K562 (cell line): ENCODE results near the gene HMGN1. TPM values are rescaled to one million over a fixed set of nuclear protein-coding genes. Genes with fewer than 3 reads are reported as not detected.

Experiments used
- ATAC-seq: fragments of 200-7000 bp; cut with Tn5 transposase; 3 replicates; pipeline ENCODE4 v1.9.1; 2020; ENCODE audit warnings: moderate library complexity
- BruUV-seq: library from RNA; stranded (reverse); fragments of 400-500 nt; replicated peaks from 2 replicates; lab custom pipeline; 2021; lab: Mats Ljungman, UMichigan
- CTCF ChIA-PET: fragments of 300-600 bp; formaldehyde crosslinking; extraction: SDS; loops from one replicate; lab custom pipeline; 2021; ENCODE audit warnings: low intra/inter-chr PET ratio; lab: Yijun Ruan, JAX
- POLR2A ChIA-PET: fragments of 300-600, 350-650 bp; sonication (Branson Sonifier 250); formaldehyde crosslinking; extraction: SDS; loops from one replicate; lab custom pipeline; 2021; ENCODE audit warnings: antibody characterized with exemption, inconsistent platforms; lab: Yijun Ruan, JAX
- DNase-seq, 4 experiments: peaks; one replicate each; pipeline versions ENCODE4 v3.0.0 to v3.0.0-alpha.2; 2011 to 2018; ENCODE audit warnings: low spot score in 3 of 4, mixed read lengths in 3 of 4; ENCODE audit errors: extremely low read depth in 1 of 4
- FAIRE-seq: peaks from 2 replicates; lab custom pipeline; 2011; peaks lifted over from hg19 to GRCh38; lab: Jason Lieb, UNC
- H2AFZ ChIP-seq: 2 replicates; pipeline ENCODE4 v1.6.0; 2011; ENCODE audit warnings: low read depth, low read length, control low read depth, inconsistent platforms
- H3K27ac ChIP-seq: fragments of 200-600 bp; 3 replicates; pipeline ENCODE4 v1.8.0; 2011; ENCODE audit warnings: low read depth, mild to moderate bottlenecking, control low read depth, inconsistent platforms, low read length, moderate library complexity, mixed read lengths; ENCODE audit errors: extremely low read depth
- H3K27me3 ChIP-seq, 2 experiments: fragments of 300-600 bp in 1 of 2; 2 replicates in 1 of 2; 3 replicates in 1 of 2; pipeline versions ENCODE4 v1.6.0 to v1.8.0; 2011; ENCODE audit warnings: inconsistent platforms in 2 of 2, low read length in 2 of 2, mild to moderate bottlenecking in 1 of 2, mixed read lengths in 1 of 2, moderate library complexity in 1 of 2; ENCODE audit not compliant: control insufficient read depth in 2 of 2, insufficient read depth in 2 of 2
- H3K36me3 ChIP-seq: fragments of 300-600 bp; 3 replicates; pipeline ENCODE4 v1.8.0; 2011; ENCODE audit warnings: mild to moderate bottlenecking, low read length, inconsistent platforms; ENCODE audit not compliant: control insufficient read depth, insufficient read depth
- H3K4me1 ChIP-seq, 2 experiments: fragments of 200-600 bp in 1 of 2; replicated peaks in 1 of 2; 2 replicates in 1 of 2; 3 replicates in 1 of 2; pipeline versions ENCODE4 v1.5.1 to v1.8.0; 2011; ENCODE audit warnings: inconsistent platforms in 2 of 2, low read length in 2 of 2, mild to moderate bottlenecking in 1 of 2, mixed read lengths in 1 of 2, moderate library complexity in 1 of 2; ENCODE audit not compliant: control insufficient read depth in 2 of 2, insufficient read depth in 2 of 2
- H3K4me2 ChIP-seq: 2 replicates; pipeline ENCODE4 v1.6.1; 2011; ENCODE audit warnings: low read length, control low read depth, inconsistent platforms, mixed read lengths; ENCODE audit not compliant: insufficient read depth
- H3K4me3 ChIP-seq: fragments of 200-600 bp; sonication (generic), shearing (Covaris generic); 2 replicates; pipeline ENCODE4 v1.5.1; 2016; ENCODE audit warnings: control low read depth, inconsistent platforms
- H3K79me2 ChIP-seq: fragments of 200-600 bp; 3 replicates; pipeline ENCODE4 v1.8.0; 2011; ENCODE audit warnings: low read length, inconsistent platforms; ENCODE audit not compliant: control insufficient read depth, insufficient read depth
- H3K9ac ChIP-seq, 2 experiments: 2 replicates each; pipeline versions ENCODE4 v1.6.0 to v1.6.1; 2011; ENCODE audit warnings: low read depth in 2 of 2, low read length in 2 of 2, control low read depth in 1 of 2, inconsistent platforms in 1 of 2, mild to moderate bottlenecking in 1 of 2, mixed read lengths in 1 of 2; ENCODE audit not compliant: insufficient read depth in 1 of 2
- H3K9me1 ChIP-seq: one replicate; pipeline ENCODE4 v1.6.0; 2011; ENCODE audit warnings: inconsistent platforms, mild to moderate bottlenecking, low read length, moderate library complexity; ENCODE audit not compliant: control insufficient read depth, insufficient read depth
- H3K9me3 ChIP-seq: replicated peaks from 2 replicates; pipeline ENCODE4 v1.5.1; 2011; ENCODE audit warnings: low read depth, low read length, inconsistent platforms; ENCODE audit not compliant: control insufficient read depth, insufficient read depth
- H4K20me1 ChIP-seq: replicated peaks from 2 replicates; pipeline ENCODE4 v1.6.1; 2011; ENCODE audit warnings: low read length, inconsistent platforms, mixed read lengths; ENCODE audit not compliant: control insufficient read depth, insufficient read depth
- CTCF ChIP-seq, 3 experiments: IDR thresholded peaks in 2 of 3; conservative IDR thresholded peaks in 1 of 3; 2 replicates each; pipeline ENCODE4 v1.5.1; 2011 to 2012; ENCODE audit warnings: low read length in 3 of 3, mild to moderate bottlenecking in 3 of 3, control low read depth in 2 of 3, improper control_type of control experiment in 1 of 3, inconsistent platforms in 1 of 3, low read depth in 1 of 3, mixed read lengths in 1 of 3, moderate library complexity in 1 of 3; ENCODE audit not compliant: insufficient read depth in 2 of 3
- RAD21 ChIP-seq, 2 experiments: fragments of 250-450 bp in 1 of 2; fragments of 450-650 bp in 1 of 2; sonication (Bioruptor Pico) in 1 of 2; formaldehyde crosslinking in 1 of 2; IDR thresholded peaks in 1 of 2; conservative IDR thresholded peaks in 1 of 2; 2 replicates each; pipeline versions ENCODE4 v1.4.0 to v1.8.0; 2020 to 2022; ENCODE audit warnings: mild to moderate bottlenecking in 2 of 2, moderate library complexity in 1 of 2
- ZNF316 ChIP-seq: fragments of 450-650 bp; IDR thresholded peaks from 2 replicates; pipeline ENCODE4 v1.6.1; 2016
- ZNF696 ChIP-seq: fragments of 250-450 bp; sonication (Bioruptor Pico); conservative IDR thresholded peaks from 2 replicates; pipeline ENCODE4 v1.4.0; 2020; ENCODE audit warnings: mild to moderate bottlenecking, moderate library complexity
- WGBS: fragments of 100-300 bp; shearing (Covaris generic); methylation state at CpG from one replicate; pipeline ENCODE4 v1.1.6; 2016; ENCODE audit warnings: low coverage, mixed read lengths; ENCODE audit not compliant: insufficient coverage; ENCODE audit errors: missing lambda C conversion rate; 5-methylcytosine and 5-hydroxymethylcytosine counted together
- in situ Hi-C: fragments of 300-500 bp; cut with MboI; formaldehyde crosslinking; loops from 4 replicates; pipeline ENCODE4 v1.15.0; 2018; ENCODE audit warnings: inconsistent platforms, mixed read lengths
- intact Hi-C: fragments of 100-400 bp; cut with micrococcal nuclease; formaldehyde crosslinking; loops from 2 replicates; pipeline ENCODE4 v1.14.2; 2022
- polyA plus RNA-seq, 8 experiments: library from polyadenylated mRNA; depleted of rRNA in 4 of 8; stranded (reverse) in 5 of 8; unstranded in 3 of 8; fragments of >200 nt; fragmentation: Nextera tagmentation in 2 of 8; fragmentation: Illumina TruSeq in 1 of 8; extraction: Ambion mirVana in 2 of 8; extraction: Trizol in 1 of 8; gene quantifications; 2 replicates each; pipeline versions ENCODE4 v1.2.1 to v1.2.3, GENCODE V29; 2011 to 2014; ENCODE audit warnings: inconsistent platforms in 1 of 8, missing spikeins in 1 of 8
- total RNA-seq, 7 experiments: library from RNA; depleted of rRNA in 6 of 7; stranded (reverse); fragments of >200 nt in 6 of 7; fragmentation: Illumina TruSeq in 2 of 7; extraction: Trizol in 2 of 7; gene quantifications; 2 replicates each; pipeline versions ENCODE4 v1.2.1 to v1.2.3, GENCODE V29; 2011 to 2021; ENCODE audit warnings: low replicate concordance in 1 of 7

HMGN1 gene
- total and polyA plus RNA-seq, 9 of the 15 experiments (the other 6 are each of a cell fraction or from before 2014, with no cell fraction given): 124 to 626 (median 498) TPM

DNA sequence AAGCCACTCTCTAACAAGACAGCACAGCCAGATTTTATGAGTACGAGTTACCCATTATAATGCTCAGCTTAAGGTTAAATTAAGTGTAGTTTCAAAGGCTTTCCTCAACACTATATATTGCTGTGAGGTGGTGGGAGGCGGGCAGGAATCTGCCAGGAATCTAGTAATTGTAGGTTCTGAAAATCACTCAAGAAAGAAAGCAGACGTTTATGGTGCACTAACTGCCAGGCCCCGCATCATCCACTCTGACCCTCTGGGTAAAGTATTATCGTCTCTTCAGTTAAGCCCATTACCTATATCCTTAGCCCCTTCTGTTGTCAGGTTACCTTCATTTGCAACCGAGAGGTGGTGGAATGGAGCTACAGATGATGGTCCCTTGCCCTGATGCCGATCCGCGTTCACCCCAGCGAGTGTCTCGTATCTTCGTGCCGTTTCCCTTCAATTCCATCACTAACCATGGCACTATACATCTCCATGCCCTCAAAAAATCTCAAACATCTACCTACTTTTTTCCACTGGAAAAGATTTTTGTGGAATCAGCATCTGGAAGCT, 12.4 kb downstream of the HMGN1 start:
- 72% methylated on average over 13 of the region's 13 CpGs for WGBS
- Histone ChIP-seq H4K20me1 (no peaks in the 10 kb centered on the region), H3K9me3 (no peaks in the 10 kb centered on the region), H3K4me2 (no peak overlapping the region), H3K9ac (no peak overlapping the region), H3K4me3 (no peak overlapping the region), H3K27ac (no peak overlapping the region), H2AFZ (no peak overlapping the region), H3K9me1 (no peaks in the 10 kb centered on the region), H3K36me3 (peaks cover 6% of the 10 kb centered on the region; the same call in 1 of the 3 replicates)
- in situ Hi-C loops (no loop called here), intact Hi-C loops (no loop called here)
- BruUV-seq: no TSS peak
- TF ChIP-seq CTCF (IDR thresholded peaks at IDR 0.05 in 2 of 3, conservative IDR thresholded peaks at IDR 0.05 in 1 of 3; ENCODE audit: insufficient read depth in 2 of 3, low read depth in 1 of 3, low read length in 3 of 3) (peak in 1 of 3 experiments; percentile 18; a peak in 1 of 6 replicates), ZNF316 (0 out of 2 replicates have a peak, but pooled peaks have one; percentile 2), ZNF696 (CRISPR knock-in tag) (no peak), RAD21 (CRISPR knock-in tag; conservative IDR thresholded peaks at IDR 0.05 in 1 of 2, IDR thresholded peaks at IDR 0.05 in 1 of 2) (peak in 1 of 2 experiments; percentile 39; a peak in 2 of 4 replicates)
- TF ChIP-seq, all 486 proteins: peak for 3
- Histone ChIP-seq H3K27me3 (no peaks in the 10 kb centered on the region), H3K79me2 (no peaks in the 10 kb centered on the region), H3K4me1 (peaks cover 9 to 11% of the 10 kb centered on the region in 2 experiments; a peak in 4 of 5 replicates)
- ATAC-seq: peak; percentile 19
- FAIRE-seq: no peak
- POLR2A ChIA-PET: interaction anchor here (0.6 to 5.9 kb wide), 3 partner anchors 9 to 33 kb away, joined by 4 to 39 read pairs (median 7); partner anchors contain the start of gene HMGN1
- CTCF ChIA-PET: no interaction called here
- DNase-seq: no peak
